Measurements from ENCODE around the gene EPHA7. TPM values are rescaled to one million over a fixed set of nuclear protein-coding genes. Genes with fewer than 3 reads are reported as not detected.

Gene EPHA7
- total RNA-seq, 6 donors from 2014 or later: under 0.01 to 4.6 (median 0.27) TPM

- Histone ChIP-seq H3K4me3 (no peak overlapping the region), H3K4me1 (no peaks in the 10 kb centered on the region), H3K36me3 (no peaks in the 10 kb centered on the region), H3K9me3 (no peaks in the 10 kb centered on the region), H3K27me3 (no peaks in the 10 kb centered on the region), H3K27ac (no peak overlapping the region)
- TF ChIP-seq EP300 (IDR thresholded peaks at IDR 0.05) (no peak), CTCF (IDR thresholded peaks at IDR 0.05) (no peak), POLR2A (IDR thresholded peaks at IDR 0.05) (no peak), POLR2AphosphoS5 (IDR thresholded peaks at IDR 0.05) (no peak)
- ATAC-seq (ENCODE audit: low FRiP score in 2 of 2): no peak
- DNase-seq: no peak
- WGBS, 2 donors: 91 to 92% methylated on average over 4 of the region's 4 CpGs
Measured at GRCh38 chr6:93350774-93351173, 68.6 kb downstream of the EPHA7 start.

DNA sequence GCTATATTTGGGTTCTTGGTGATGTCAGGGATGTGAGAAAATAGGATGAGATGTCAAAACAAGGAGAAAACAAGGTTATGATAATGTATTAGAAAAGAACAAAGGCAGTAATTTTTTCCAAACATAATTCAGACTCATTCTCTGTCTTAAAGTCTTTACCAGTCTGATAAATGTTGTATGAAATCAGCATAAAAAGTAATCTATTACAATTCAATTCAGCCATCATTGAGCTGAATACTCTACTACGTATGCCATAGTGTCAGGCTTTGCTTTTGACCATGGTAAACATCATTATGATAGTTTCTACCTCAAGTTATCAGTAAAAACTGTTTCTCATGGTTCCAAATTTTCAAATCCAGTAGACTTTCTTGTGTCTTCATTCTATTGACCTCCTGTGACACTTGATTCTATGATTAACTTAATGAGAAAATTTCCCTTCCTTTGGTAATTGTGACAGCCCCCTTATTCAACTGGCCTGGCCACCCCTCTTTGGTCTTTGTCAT is 75.0 kb downstream of the EPHA7 start:
- WGBS, 2 donors: 74 to 85% methylated on average over 1 of the region's 1 CpG
- no peaks in the 10 kb centered on the region for H3K36me3 ChIP-seq
- H3K9me3 ChIP-seq: no peaks in the 10 kb centered on the region
- no peak overlapping the region for H3K4me3 ChIP-seq
- no peak for ATAC-seq (ENCODE audit: low FRiP score in 2 of 2)
- H3K27me3 ChIP-seq: no peaks in the 10 kb centered on the region
- H3K27ac ChIP-seq: no peak overlapping the region
- no peak for DNase-seq
- no peaks in the 10 kb centered on the region for H3K4me1 ChIP-seq
- TF ChIP-seq POLR2AphosphoS5 (IDR thresholded peaks at IDR 0.05): no peak
- no peak for TF ChIP-seq CTCF (IDR thresholded peaks at IDR 0.05)

GRCh38 chr6:93343476-93343875 is 75.9 kb downstream of the EPHA7 start:
- no peak for DNase-seq
- H3K4me1 ChIP-seq: no peaks in the 10 kb centered on the region
- no peaks in the 10 kb centered on the region for H3K27me3 ChIP-seq
- WGBS, 2 donors: 48 to 58% methylated on average over 2 of the region's 2 CpGs
- H3K27ac ChIP-seq: no peak overlapping the region
- ATAC-seq (ENCODE audit: low FRiP score in 2 of 2): no peak
- H3K36me3 ChIP-seq: no peaks in the 10 kb centered on the region
- H3K4me3 ChIP-seq: no peak overlapping the region
- TF ChIP-seq EP300 (IDR thresholded peaks at IDR 0.05): no peak
- no peak for TF ChIP-seq POLR2AphosphoS5 (IDR thresholded peaks at IDR 0.05)
- no peak for TF ChIP-seq CTCF (IDR thresholded peaks at IDR 0.05)
- no peak for TF ChIP-seq POLR2A (IDR thresholded peaks at IDR 0.05)
- no peaks in the 10 kb centered on the region for H3K9me3 ChIP-seq

GRCh38 chr6:93341900-93342613 is 77.3 kb downstream of the EPHA7 start:
- Histone ChIP-seq H3K36me3 (no peaks in the 10 kb centered on the region), H3K27me3 (no peaks in the 10 kb centered on the region), H3K27ac (no peak overlapping the region), H3K4me3 (no peak overlapping the region), H3K4me1 (no peaks in the 10 kb centered on the region), H3K9me3 (no peaks in the 10 kb centered on the region)
- ATAC-seq (ENCODE audit: low FRiP score in 2 of 2): no peak
- 38 to 89% methylated on average over 1 of the region's 1 CpG for WGBS, 2 donors
- TF ChIP-seq POLR2A (IDR thresholded peaks at IDR 0.05) (no peak), EP300 (IDR thresholded peaks at IDR 0.05) (no peak), POLR2AphosphoS5 (IDR thresholded peaks at IDR 0.05) (no peak), CTCF (IDR thresholded peaks at IDR 0.05) (no peak)
- DNase-seq: no peak
